HepG2 (cell line): ENCODE measurements around the gene FASTK. TPM values are rescaled to one million over a fixed set of nuclear protein-coding genes. Genes with fewer than 3 reads are reported as not detected.

Experiments
- NFE2L1 ChIP-seq: sonication (generic); formaldehyde crosslinking; IDR thresholded peaks from 2 replicates; pipeline ENCODE4 v1.4.0; 2020; ENCODE audit warnings: missing genetic modification reagents, mild to moderate bottlenecking, borderline replicate concordance
- RARA ChIP-seq: IDR thresholded peaks from 2 replicates; pipeline ENCODE4 v1.6.1; 2016; ENCODE audit warnings: missing genetic modification reagents, missing compliant biosample characterization
- STAG1 ChIP-seq: sonication (generic); formaldehyde crosslinking; IDR thresholded peaks from 2 replicates; pipeline ENCODE4 v1.4.0; 2020; ENCODE audit warnings: missing genetic modification reagents
- ZNF274 ChIP-seq: sonication (generic); formaldehyde crosslinking; IDR thresholded peaks from 2 replicates; pipeline ENCODE4 v1.5.1; 2020; ENCODE audit warnings: mild to moderate bottlenecking, missing genetic modification reagents
- ZNF510 ChIP-seq: sonication (generic); formaldehyde crosslinking; IDR thresholded peaks from 2 replicates; pipeline ENCODE4 v1.4.0; 2020; ENCODE audit warnings: low read depth, mild to moderate bottlenecking, missing genetic modification reagents
- ZNF75D ChIP-seq: sonication (generic); formaldehyde crosslinking; IDR thresholded peaks from 2 replicates; pipeline ENCODE4 v1.8.1; 2023; ENCODE audit warnings: missing genetic modification reagents, mild to moderate bottlenecking, borderline replicate concordance
- ZNF878 ChIP-seq: sonication (generic); formaldehyde crosslinking; IDR thresholded peaks from 2 replicates; pipeline ENCODE4 v1.8.1; 2023; ENCODE audit warnings: mild to moderate bottlenecking, missing genetic modification reagents, moderate library complexity
- ZSCAN25 ChIP-seq: sonication (generic); formaldehyde crosslinking; IDR thresholded peaks from 2 replicates; pipeline ENCODE4 v1.8.0; 2022; ENCODE audit warnings: mild to moderate bottlenecking, missing genetic modification reagents
- polyA plus RNA-seq, 8 experiments: library from polyadenylated mRNA; depleted of rRNA in 3 of 8; stranded (reverse) in 7 of 8; unstranded in 1 of 8; fragments of >200 nt; fragmentation: Illumina TruSeq in 4 of 8; extraction: Trizol in 4 of 8; gene quantifications; 2 replicates each; pipeline versions ENCODE4 v1.2.1 to v1.2.3, GENCODE V29; 2011 to 2016; ENCODE audit warnings: low read depth in 4 of 8, missing spikeins in 1 of 8, mixed read lengths in 1 of 8; ENCODE audit not compliant: insufficient read depth in 1 of 8
- total RNA-seq, 5 experiments: library from RNA; depleted of rRNA; stranded (reverse); fragments of >200 nt; fragmentation: Illumina TruSeq; extraction: Trizol; gene quantifications; 2 replicates each; pipeline ENCODE4 v1.2.3, GENCODE V29; 2016; ENCODE audit warnings: low read depth in 1 of 5
- TF ChIP-seq, protein P1 (sequence below): sonication (generic); formaldehyde crosslinking; IDR thresholded peaks from 2 replicates; pipeline ENCODE4 v1.5.0; 2020; ENCODE audit warnings: mild to moderate bottlenecking, missing genetic modification reagents, moderate library complexity
- TF ChIP-seq, protein P2 (sequence below): sonication (generic); IDR thresholded peaks from 2 replicates; pipeline ENCODE4 v1.6.1; 2016; ENCODE audit warnings: low read depth, borderline replicate concordance
- TF ChIP-seq, protein P3 (sequence below): sonication (generic); formaldehyde crosslinking; IDR thresholded peaks from 2 replicates; pipeline ENCODE4 v1.4.0; 2020; ENCODE audit warnings: missing genetic modification reagents
- TF ChIP-seq, protein P4 (sequence below): sonication (generic); formaldehyde crosslinking; IDR thresholded peaks from 2 replicates; pipeline ENCODE4 v1.8.0; 2022; ENCODE audit warnings: mild to moderate bottlenecking, missing genetic modification reagents
- TF ChIP-seq, protein P5 (sequence below), 2 experiments: sonication (generic) in 1 of 2; formaldehyde crosslinking in 1 of 2; IDR thresholded peaks; 2 replicates each; pipeline versions ENCODE4 v1.5.1 to v1.6.1; 2011 to 2020; ENCODE audit warnings: borderline replicate concordance in 1 of 2, low read depth in 1 of 2, low read length in 1 of 2, mild to moderate bottlenecking in 1 of 2, missing genetic modification reagents in 1 of 2, moderate library complexity in 1 of 2
- TF ChIP-seq, protein P6 (sequence below): fragments of 450-650 bp; IDR thresholded peaks from 2 replicates; pipeline ENCODE4 v1.6.1; 2017; ENCODE audit warnings: mild to moderate bottlenecking

Gene FASTK
- total and polyA plus RNA-seq, 2 of the 13 experiments (the other 11 are each of a cell fraction or from before 2014, with no cell fraction given) = 52.9 to 55.7 TPM

DNA sequence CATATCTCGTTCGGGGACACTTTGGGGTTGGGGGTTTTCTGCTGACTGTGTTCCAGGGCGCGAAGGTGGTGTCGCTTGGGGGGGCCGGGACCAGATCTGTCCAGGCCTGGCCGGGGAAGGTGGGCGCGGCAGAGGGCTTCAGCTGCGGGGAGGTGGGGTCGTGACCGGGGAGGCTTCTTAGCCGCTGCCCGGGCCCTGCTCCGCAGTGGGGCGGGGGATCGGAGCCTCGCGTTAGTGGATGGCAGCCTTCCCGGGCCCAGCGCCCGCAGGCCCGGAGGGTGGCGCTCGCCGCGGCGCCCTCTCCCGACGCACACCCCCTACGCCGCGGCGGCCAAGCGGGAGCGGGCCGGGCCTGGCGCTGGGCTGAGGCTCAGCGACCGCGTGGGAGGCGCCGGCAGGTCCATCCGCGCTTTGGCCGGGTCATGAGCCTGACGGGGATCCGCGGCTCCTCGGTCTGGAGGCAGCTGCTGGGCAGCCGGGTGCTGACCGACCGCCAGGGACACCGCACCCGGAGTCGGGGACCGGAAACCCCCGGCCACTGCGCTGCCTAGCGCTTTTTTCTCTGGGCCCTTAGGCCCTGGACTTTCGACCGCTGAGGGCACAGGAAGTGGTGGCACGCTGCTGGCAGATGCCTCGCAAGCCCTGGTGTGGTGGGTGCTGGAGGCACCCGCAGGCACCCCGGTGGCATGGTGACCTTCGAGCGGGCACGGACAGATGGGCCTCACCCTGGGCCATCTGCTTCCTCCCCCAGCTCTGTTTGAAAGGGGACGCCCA is 6.8 kb upstream of the FASTK start (continued):
- TF ChIP-seq, protein P1, sequence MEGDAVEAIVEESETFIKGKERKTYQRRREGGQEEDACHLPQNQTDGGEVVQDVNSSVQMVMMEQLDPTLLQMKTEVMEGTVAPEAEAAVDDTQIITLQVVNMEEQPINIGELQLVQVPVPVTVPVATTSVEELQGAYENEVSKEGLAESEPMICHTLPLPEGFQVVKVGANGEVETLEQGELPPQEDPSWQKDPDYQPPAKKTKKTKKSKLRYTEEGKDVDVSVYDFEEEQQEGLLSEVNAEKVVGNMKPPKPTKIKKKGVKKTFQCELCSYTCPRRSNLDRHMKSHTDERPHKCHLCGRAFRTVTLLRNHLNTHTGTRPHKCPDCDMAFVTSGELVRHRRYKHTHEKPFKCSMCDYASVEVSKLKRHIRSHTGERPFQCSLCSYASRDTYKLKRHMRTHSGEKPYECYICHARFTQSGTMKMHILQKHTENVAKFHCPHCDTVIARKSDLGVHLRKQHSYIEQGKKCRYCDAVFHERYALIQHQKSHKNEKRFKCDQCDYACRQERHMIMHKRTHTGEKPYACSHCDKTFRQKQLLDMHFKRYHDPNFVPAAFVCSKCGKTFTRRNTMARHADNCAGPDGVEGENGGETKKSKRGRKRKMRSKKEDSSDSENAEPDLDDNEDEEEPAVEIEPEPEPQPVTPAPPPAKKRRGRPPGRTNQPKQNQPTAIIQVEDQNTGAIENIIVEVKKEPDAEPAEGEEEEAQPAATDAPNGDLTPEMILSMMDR (CRISPR knock-in tag) = peak; percentile 50
- TF ChIP-seq, protein P2, sequence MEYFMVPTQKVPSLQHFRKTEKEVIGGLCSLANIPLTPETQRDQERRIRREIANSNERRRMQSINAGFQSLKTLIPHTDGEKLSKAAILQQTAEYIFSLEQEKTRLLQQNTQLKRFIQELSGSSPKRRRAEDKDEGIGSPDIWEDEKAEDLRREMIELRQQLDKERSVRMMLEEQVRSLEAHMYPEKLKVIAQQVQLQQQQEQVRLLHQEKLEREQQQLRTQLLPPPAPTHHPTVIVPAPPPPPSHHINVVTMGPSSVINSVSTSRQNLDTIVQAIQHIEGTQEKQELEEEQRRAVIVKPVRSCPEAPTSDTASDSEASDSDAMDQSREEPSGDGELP = 0 out of 2 replicates have a peak, but pooled peaks have one; percentile 7
- 0 out of 2 replicates have a peak, but pooled peaks have one; percentile 11 for TF ChIP-seq STAG1 (CRISPR knock-in tag)
- no peak for TF ChIP-seq ZNF878 (CRISPR knock-in tag)
- TF ChIP-seq, protein P3, sequence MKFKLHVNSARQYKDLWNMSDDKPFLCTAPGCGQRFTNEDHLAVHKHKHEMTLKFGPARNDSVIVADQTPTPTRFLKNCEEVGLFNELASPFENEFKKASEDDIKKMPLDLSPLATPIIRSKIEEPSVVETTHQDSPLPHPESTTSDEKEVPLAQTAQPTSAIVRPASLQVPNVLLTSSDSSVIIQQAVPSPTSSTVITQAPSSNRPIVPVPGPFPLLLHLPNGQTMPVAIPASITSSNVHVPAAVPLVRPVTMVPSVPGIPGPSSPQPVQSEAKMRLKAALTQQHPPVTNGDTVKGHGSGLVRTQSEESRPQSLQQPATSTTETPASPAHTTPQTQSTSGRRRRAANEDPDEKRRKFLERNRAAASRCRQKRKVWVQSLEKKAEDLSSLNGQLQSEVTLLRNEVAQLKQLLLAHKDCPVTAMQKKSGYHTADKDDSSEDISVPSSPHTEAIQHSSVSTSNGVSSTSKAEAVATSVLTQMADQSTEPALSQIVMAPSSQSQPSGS (CRISPR knock-in tag) = no peak
- peak; percentile 76; the same call in 1 of the 2 replicates for TF ChIP-seq ZNF274 (CRISPR knock-in tag)
- TF ChIP-seq ZNF75D (CRISPR knock-in tag) = no peak
- TF ChIP-seq, protein P4, sequence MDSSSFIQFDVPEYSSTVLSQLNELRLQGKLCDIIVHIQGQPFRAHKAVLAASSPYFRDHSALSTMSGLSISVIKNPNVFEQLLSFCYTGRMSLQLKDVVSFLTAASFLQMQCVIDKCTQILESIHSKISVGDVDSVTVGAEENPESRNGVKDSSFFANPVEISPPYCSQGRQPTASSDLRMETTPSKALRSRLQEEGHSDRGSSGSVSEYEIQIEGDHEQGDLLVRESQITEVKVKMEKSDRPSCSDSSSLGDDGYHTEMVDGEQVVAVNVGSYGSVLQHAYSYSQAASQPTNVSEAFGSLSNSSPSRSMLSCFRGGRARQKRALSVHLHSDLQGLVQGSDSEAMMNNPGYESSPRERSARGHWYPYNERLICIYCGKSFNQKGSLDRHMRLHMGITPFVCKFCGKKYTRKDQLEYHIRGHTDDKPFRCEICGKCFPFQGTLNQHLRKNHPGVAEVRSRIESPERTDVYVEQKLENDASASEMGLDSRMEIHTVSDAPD (CRISPR knock-in tag) = no peak
- no peak for TF ChIP-seq ZNF510
- TF ChIP-seq RARA (CRISPR knock-in tag) = no peak
- TF ChIP-seq, protein P5, sequence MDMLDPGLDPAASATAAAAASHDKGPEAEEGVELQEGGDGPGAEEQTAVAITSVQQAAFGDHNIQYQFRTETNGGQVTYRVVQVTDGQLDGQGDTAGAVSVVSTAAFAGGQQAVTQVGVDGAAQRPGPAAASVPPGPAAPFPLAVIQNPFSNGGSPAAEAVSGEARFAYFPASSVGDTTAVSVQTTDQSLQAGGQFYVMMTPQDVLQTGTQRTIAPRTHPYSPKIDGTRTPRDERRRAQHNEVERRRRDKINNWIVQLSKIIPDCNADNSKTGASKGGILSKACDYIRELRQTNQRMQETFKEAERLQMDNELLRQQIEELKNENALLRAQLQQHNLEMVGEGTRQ (IDR thresholded peaks at IDR 0.05; ENCODE audit: low read depth, low read length) = no peak
- TF ChIP-seq, protein P5 (CRISPR knock-in tag; IDR thresholded peaks at IDR 0.05; ENCODE audit: borderline replicate concordance) = no peak
- no peak for TF ChIP-seq ZSCAN25
- TF ChIP-seq, protein P6, sequence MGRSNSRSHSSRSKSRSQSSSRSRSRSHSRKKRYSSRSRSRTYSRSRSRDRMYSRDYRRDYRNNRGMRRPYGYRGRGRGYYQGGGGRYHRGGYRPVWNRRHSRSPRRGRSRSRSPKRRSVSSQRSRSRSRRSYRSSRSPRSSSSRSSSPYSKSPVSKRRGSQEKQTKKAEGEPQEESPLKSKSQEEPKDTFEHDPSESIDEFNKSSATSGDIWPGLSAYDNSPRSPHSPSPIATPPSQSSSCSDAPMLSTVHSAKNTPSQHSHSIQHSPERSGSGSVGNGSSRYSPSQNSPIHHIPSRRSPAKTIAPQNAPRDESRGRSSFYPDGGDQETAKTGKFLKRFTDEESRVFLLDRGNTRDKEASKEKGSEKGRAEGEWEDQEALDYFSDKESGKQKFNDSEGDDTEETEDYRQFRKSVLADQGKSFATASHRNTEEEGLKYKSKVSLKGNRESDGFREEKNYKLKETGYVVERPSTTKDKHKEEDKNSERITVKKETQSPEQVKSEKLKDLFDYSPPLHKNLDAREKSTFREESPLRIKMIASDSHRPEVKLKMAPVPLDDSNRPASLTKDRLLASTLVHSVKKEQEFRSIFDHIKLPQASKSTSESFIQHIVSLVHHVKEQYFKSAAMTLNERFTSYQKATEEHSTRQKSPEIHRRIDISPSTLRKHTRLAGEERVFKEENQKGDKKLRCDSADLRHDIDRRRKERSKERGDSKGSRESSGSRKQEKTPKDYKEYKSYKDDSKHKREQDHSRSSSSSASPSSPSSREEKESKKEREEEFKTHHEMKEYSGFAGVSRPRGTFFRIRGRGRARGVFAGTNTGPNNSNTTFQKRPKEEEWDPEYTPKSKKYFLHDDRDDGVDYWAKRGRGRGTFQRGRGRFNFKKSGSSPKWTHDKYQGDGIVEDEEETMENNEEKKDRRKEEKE = no peak
- no peak for TF ChIP-seq NFE2L1 (CRISPR knock-in tag)
